GM21528 (cell line): ENCODE results near the gene CD93.

Experiments
- ATAC-seq: cut with Tn5 transposase; IDR thresholded peaks from one replicate; pipeline ENCODE4 v1.9.1; 2021; ENCODE audit warnings: mild to moderate bottlenecking, moderate library complexity; ENCODE audit not compliant: unreplicated experiment, low FRiP score

Gene CD93

DNA sequence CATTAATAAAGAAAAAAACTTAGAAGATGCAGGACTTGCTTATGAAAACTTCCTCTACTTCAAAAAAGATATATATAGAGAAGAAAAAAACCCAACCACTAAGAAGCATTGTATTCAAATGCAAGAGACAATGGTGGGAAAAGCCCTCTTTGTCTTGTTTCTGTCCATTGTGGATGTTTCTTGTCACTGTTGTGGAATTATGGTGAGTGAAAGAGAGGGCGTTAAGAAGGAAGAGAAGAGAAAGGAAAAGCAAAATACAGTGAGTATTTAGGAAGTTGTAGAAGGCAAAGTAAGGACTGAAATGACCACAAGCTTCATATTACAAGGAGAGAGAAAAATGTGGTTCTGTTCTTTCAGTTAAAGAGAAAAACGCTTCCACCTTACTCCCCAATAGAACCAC, 22.5 kb downstream of the CD93 start:
- ATAC-seq: no peak

DNA sequence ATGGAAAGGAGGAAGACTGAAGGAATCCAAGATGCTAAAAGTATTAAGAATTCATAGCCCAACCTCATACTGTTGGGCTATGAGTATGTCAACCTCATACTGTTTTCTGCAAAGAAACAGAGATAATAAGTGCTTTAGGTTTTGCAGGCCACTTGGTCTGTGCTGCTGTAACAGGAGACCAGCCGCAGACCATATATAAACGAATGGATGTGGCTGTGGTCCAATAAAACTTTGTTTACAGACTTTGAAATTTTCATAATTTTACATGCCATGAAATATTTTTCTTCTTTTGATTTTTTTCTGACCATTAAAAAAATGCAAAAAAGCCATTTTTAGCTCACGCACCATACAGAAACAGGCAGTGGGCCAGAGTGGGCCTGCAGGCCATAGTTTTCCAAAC, 23.0 kb downstream of the CD93 start:
- ATAC-seq: no peak

DNA sequence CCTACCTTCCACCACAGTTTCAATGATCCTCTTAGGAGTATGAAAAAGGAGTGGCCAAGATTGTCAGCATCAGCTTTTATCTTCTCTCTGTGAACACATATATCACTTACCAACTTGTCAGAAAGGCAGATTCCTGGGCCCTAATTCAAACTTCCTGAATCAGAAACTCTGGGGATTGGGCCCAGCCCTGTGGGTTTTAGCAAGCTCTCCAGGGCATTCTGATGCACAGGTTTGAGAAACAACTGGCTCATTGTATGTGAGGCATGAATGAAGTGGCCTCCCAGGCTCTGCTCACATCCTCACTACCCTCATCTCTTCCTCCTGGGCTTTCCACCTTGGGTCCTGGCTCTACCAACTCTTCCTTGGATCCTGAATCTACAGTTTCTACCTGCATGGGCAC, 23.5 kb downstream of the CD93 start:
- no peak for ATAC-seq

DNA sequence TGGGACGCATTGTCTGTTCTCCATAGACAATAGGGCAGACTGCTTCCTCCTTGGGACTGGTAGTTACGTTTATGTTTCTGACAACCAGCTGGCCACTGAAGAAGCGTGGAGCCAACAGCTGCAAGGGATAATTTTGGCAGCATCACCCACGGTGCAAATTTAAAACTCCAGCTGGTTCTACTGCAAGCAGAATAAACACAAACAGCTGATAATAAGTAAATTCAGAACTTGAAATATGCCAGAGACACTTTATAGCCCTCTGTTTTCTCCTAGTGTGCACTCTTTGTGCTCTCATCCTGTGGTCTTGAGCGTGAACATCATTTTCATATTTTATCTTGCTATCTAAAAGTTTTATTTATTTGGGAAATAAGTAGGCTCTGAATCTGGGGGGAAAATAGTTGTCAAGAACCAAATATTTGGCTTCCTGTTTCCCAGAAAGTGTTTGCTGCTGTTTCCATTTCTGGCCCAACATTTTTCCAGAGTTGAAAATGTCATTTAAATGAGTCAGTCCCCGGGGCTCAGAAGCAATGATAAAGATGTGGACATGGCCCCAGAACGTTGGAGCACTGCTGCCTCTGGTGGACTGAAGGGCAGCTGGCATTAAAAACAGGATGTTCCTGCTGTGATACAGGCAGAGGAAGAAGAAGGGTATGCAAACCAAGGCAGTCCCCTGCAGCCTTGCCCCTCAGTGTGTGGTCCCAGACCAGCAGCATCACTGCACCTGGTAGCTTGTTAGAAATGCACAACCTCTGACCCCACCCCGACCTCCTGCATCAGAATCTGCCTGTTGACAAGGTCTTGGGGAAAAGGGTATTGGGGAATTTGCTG, 24.2 kb downstream of the CD93 start:
- no peak for ATAC-seq

DNA sequence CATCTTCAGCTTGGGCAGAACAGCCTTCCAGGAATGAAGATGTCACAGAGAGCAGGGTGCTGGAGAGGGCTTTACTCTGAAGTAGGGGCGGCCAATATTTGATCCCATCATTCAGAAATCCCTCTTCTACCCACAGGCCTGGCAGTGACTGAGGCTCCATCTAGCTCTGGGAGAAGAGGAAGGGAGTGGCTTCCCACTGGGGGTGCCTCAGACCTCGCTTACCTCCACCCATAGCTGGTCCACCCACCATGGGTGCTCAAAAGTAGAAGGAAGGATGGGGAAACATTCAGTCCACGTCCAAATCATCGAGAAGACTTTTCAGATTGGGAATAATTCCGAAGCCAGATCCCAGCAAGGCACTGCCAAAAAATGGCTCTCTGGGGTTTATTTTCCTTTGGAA, 24.9 kb downstream of the CD93 start:
- ATAC-seq: no peak

DNA sequence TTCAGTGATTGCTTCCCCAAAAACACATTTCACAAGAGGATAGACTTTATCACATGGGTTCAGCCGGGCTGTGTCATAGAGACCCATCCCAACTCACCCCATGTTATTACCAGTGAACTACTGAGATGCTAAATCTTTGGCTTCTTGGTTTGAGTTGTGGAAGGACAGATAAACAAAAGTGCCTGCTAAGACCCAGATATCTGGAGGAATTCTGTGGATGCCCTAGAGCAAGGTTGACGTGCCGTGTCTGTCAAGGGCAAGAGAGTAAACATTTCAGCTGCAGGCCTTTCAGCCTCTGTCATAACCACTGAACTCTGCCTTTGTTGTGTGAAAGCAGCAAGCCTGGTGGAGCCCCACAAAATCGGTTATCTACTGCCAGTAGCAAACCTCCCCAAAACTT, 25.5 kb downstream of the CD93 start:
- ATAC-seq: no peak

DNA sequence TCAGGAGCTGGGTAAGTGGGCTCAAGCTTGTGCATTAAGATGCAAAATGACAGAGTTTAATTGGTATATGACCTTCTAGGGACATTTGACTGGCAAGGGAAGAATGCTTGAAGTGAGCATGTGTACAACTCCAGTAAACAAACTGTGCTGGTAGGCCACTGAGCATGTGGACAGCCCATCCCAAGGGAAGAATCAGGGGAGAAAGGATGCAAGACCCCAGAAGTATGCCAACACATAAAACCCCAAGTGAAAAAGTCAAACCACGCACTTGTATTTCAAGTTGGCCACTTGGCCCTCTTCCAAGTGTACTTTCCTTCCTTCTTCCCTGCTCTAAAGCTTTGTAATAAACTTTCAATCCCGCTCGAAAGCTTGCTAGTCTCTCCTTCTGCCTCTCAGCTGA, 26.3 kb downstream of the CD93 start:
- ATAC-seq: no peak

DNA sequence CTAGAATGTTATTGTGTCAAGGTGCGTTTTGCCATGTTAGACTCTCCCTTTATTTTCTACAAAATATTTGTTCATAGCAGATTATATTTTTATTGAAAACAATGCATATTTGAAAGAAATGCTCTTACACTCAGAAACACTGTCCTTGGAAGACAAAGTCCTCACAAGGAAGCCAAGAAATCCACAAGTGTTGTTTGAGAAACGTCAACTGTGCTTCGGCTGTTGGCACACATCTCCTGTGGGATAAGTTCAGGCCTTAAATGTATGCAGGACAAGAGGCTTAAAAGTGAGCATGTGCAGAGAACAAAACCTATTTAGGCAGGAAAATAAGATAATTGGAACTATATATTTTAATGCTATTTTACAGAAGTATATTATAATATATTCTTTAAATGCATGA, 27.1 kb downstream of the CD93 start:
- ATAC-seq: no peak

DNA sequence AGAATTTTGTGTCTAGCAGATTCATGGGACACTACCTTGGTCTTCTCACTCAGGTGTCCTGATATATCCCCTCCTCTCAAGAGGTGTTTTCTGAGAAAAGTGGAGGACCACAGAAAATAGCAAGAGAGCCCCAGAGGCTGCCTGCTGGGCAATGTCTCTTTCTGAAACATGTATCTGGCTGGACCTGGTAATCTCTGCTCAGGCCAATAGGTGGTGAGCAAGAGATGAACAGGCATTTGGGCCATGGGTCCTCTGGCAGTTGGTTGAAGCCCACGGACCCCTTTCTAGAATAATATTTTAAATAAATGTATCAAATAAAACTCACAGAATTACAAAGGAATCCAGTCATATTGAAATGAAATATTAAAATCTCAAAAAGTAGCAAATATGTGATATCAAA, 27.9 kb downstream of the CD93 start:
- no peak for ATAC-seq

DNA sequence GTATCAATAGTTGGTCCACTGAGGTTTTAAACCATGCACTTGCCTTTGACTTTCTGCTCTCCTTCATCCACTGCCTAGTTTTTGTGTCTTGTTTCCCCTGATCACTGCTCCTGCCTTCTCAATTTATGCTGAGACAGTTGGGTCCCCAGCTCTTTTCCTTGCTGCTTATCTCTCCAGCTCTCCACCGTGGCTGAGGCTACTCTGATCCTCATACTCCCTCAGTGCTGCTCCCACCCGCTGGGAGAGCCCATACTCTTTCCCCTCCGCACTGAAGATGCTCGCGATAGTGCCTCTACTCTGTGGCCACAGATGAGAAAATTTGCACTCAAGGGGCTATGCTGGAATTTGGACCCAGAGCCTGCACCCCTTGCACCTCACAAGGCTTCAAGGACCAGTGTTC, 33.2 kb downstream of the CD93 start:
- no peak for ATAC-seq

DNA sequence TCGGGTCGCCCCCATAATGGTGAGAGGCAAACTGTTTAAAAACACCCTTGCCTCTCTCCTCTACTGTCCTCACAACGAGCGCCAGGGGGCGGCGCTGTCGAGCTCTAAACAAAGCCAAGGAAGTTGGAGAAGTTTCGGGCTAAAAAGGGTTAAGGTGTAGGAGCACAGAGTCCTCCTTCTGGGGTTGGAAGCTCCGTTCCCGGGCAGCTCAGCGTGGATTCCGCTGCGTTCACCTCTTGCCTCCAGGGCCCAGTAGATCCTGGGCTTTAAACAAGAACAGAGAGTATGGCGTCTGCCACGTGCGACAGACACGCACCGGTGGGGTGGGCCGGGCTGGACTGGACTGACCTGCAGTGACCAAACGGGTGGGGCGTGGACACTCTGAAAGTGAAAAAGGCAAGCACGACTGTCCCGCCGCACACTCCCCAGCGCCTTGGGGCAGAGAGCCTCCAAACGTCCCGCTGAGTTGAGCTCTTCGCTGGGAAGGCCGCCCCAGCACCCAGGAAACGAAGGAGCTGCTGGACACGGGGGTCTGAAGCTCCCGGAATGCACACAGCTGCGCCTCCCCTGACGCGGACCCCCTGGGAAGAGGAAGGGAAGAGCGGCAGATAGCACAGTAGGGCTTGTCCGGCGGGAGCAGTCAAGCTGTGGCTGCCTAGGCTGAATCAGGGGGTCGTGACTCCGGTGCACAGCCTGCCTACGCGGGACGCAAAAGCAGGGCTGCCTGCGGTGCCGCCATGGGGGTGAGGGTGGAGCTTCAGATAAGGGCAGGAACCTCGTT, 35.1 kb downstream of the CD93 start:
- no peak for ATAC-seq

DNA sequence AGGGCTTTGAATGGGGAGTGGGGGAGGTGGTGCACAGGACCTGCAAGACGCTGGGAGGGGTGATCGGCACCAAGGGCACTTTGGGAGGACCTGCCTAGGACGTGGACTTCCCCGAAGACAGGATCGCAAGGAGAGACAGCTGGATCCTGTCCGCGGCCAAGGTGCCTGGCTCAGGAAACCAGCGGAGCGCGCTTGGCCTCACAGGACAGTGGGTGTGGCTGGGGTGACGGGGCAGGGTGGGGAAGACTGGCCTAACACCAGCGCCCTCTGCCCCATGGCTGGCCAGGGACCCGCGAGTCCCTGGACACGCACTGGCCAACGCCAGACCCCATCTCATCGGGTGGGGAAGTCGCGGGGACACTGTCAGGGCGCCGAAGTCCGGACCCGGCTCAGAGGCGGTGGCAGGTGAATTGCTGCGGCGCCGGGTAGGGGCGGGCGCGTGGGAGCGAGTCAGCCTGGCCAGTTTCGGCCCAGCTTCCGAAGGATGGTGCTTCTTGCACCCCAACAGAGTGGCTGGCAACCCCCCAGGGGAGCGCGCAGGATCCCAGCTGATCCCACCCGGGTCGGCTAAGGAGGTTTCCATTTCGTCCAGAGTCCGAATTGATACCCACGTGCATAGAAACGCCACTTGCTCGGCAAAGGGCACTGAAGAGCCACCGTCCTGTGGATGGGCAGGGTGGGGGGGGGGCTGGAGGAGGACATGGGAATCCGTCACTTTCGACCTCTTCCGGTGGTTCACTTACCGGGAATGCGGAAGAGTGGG, 35.9 kb downstream of the CD93 start:
- no peak for ATAC-seq

DNA sequence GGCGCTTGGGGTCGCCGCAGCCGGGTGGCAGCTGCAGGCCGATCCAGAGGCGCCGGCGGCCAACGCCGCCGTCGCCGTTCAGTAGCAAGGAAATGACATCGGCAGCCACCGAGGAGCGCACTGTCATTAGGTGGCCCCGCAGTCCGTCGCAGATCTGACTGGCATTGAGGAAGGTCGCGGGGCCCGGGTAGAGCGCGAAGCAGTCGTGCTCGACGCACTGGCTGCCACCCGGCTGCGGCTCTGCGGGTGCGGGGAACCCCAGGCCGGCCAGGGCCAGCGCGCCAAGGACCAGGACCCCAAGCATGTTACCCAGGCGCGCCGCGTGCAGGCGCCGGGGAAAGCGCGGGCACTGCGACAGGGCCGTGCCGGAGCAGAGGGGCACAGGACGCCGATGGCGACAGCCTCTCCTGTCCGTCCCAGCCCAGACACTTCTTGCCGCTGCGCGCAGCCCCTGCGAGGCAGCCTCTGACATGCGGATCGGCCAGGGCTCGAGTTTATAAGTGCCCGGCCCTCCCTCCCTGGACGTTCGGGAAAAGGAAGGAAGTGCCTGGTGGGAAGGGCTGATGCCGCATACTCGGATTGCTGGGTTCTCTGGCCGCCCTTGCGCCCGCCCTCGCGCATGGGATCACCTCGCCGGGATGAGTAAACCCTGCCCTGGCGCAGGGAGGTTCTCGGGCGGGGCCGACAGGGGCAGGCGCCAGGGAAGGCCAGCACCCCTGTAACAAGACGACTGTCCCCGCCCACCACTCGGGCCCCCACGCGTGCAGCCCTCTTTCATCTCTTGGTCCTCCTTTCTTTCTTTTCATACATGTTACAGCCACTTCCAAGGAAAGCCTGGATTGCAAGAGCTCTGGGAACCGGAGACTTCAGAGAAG, 36.7 kb downstream of the CD93 start, which contains the start of gene THBD:
TSS of gene THBD (minus strand) at position 472 of the 875 bp plus-strand sequence. CDS start at position 304, 168 bp downstream.
- ATAC-seq: no peak

DNA sequence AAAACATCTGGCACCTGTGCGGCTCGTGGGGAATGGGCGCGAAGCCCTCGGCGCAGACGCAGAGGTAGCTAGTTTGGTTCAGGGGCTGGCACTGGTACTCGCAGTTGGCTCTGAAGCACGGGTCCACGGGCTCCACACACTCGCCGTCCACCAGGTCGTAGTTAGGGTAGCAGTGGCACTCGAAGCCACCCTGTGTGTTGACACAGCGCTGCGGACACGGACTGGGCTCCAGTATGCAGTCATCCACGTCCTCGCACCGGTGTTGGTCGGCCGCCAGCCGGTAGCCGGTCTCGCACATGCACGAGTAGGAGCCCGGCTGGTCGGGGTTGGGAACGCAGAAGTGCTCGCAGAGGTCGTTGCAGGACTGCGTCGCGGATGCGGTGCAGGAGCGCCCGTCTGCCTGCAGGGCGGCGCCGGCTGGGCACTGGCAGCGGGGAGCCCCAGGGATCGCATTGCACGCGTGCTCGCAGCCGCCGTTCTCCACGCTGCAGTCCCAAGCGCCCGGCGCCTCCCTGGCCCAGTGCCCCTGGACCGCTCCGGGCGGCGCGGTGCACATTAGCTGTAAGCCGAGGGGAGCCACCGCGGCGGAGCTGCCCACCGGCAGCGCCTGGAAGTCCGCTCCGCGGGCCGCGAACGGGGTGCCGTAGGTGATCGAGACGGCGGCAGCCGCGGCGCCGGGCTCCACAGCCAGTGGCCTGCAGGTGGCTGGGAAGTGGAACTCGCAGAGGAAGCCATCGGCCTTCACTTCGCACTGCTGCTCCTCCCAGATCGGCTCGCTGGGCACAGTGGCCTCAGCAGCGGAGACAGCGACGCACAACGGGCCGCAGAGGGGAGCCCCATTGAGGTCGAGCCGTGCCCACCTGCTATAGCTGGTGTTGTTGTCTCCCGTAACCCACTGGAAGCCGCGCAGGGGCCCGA, 37.6 kb downstream of the CD93 start:
- no peak for ATAC-seq

DNA sequence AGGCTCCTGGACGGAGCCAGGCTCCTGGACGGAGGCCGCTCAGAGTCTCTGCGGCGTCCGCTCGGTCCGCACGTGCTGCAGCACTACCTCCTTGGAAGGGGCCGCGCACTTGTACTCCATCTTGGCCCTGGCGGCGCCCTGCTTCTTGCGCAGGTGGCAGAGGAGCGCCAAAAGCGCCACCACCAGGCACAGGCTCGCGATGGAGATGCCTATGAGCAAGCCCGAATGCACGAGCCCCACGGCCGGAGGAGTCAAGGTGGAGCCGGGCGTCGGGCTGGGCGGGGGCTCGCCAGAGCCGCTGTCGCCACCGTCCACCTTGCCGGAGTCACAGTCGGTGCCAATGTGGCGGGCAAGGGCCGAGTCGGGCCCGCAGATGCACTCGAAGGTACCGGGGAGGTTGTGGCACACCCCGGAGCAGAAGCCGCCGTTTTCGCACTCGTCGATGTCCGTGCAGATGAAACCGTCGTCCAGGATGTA, 38.3 kb downstream of the CD93 start:
- no peak for ATAC-seq

DNA sequence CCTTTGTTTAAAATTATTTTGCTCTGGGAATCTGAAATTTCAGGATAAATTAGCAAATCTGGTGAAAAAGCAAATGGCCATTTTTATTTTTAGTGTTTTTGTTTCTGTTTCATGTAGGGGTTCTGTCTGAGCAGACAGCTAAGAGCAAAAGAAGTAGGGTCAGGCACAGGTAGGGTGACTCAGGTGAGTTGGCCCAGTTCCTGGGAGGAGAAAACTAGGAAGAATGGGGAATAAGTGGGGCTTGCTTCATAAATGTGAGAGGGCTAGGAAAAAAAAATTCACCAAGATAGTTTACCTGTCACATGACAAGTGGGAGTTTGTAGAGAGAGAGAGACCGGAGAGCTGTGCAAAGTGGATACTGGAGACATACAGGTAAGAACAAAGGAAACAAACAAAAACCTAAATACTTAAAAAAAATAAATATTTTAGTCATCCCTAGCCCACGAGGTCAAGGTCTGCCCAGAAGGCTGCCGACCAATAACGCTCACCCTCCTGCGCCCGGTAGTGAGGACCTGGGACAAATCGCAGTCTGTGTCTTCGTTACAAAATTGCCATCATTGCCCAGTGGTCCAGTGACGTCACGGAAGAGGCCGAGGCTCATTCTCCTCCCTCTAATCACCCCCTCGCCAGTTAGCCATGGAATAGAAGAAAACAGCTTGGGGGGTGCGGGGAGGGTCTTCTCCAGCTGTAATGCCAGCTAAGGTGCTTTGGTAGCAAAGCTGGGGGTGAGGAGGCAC, 39.0 kb downstream of the CD93 start:
- ATAC-seq: no peak

DNA sequence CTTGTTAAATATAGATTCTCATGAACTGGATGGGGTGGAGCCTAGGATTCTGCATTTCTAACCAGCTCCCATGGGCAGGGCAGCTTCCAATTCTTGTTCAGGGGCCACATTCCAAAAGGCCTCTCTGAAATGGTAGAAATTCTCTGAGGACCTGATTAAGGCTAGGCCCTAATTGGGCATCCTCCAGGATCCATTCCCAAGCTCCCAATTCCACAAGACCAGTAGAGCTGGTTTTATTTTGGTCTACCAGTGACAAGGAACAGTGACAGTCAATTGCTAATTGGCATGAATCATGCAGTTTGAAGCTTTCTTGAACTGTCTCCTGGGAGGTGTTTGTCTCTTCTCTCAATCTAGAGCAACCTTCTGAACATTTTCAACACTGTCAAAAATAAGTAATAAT, 39.7 kb downstream of the CD93 start:
- ATAC-seq: no peak

DNA sequence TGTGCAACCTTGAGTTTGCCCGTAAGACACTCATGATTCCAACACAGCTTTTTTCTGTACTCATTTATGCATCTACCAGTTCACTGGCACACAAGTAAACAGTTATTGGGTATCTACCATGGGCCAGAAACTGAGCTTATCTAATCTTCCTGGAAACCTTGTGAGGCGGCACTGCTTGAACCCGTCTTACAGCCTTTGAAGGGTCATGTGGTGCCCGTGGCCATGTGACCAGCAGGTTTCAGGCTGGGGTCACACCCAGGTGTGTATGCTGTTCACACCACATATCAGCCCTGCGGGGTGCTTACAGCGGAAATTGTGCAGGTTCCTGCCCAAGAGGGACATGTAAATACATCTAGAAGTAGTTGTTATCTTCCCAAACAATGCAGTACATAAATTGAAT, 42.7 kb downstream of the CD93 start:
- ATAC-seq: no peak
